ENCODE data around the gene TMEM132E.

- TF ChIP-seq CTCF (IDR thresholded peaks at IDR 0.05; ENCODE audit: poor library complexity) (no peak), EZH2 (IDR thresholded peaks at IDR 0.05; ENCODE audit: borderline replicate concordance) (no peak), EZH2phosphoT487 (IDR thresholded peaks at IDR 0.05; ENCODE audit: low read depth, severe bottlenecking, unreplicated experiment) (no peak)
Measured at GRCh38 chr17:34610039-34610438, 30.7 kb downstream of the TMEM132E start.
